GM12874 (cell line): ENCODE measurements around the gene LDB2.

Experiments used
- CTCF ChIP-seq: IDR thresholded peaks from 2 replicates; pipeline ENCODE4 v1.5.1; 2011; ENCODE audit warnings: low read depth, mild to moderate bottlenecking, control low read depth, low read length, moderate library complexity; ENCODE audit not compliant: insufficient read depth

The LDB2 gene

GRCh38 chr4:16462656-16463055 lies 435.8 kb downstream of the LDB2 start:
- no peak for TF ChIP-seq CTCF

- no peak for TF ChIP-seq CTCF
Observed at GRCh38 chr4:16461362-16461761, 437.1 kb downstream of the LDB2 start.

- TF ChIP-seq CTCF = no peak
Observed at GRCh38 chr4:16457944-16458343, 440.5 kb downstream of the LDB2 start.
